DOHH2 (cell line): ENCODE data around the gene TLR2.

Experiments used
- H3F3A ChIP-seq: fragments of 200-600 bp; sonication (generic), shearing (Covaris generic); 2 replicates; pipeline ENCODE4 v1.6.0; 2016; ENCODE audit warnings: antibody characterized with exemption, mild to moderate bottlenecking; ENCODE audit not compliant: control insufficient read depth, insufficient read depth
- H3K27ac ChIP-seq: fragments of 200-600 bp; sonication (generic); 2 replicates; pipeline ENCODE4 v1.5.1; 2014; ENCODE audit warnings: low read depth, mild to moderate bottlenecking, low read length, moderate library complexity
- H3K27me3 ChIP-seq: fragments of 200-600 bp; sonication (generic); 2 replicates; pipeline ENCODE4 v1.6.1; 2014; ENCODE audit warnings: mild to moderate bottlenecking, low read length, mixed read lengths; ENCODE audit not compliant: control insufficient read depth
- H3K36me3 ChIP-seq: fragments of 200-600 bp; sonication (generic); 2 replicates; pipeline ENCODE4 v1.6.1; 2014; ENCODE audit warnings: mild to moderate bottlenecking, low read length, moderate library complexity, mixed read lengths; ENCODE audit not compliant: control insufficient read depth
- H3K4me1 ChIP-seq: fragments of 200-600 bp; sonication (generic); 2 replicates; pipeline ENCODE4 v1.6.1; 2014; ENCODE audit warnings: mild to moderate bottlenecking, low read length, mixed read lengths; ENCODE audit not compliant: control insufficient read depth
- H3K4me2 ChIP-seq: fragments of 200-600 bp; sonication (generic); 2 replicates; pipeline ENCODE4 v1.6.0; 2014; ENCODE audit warnings: mild to moderate bottlenecking, low read length, moderate library complexity
- H3K4me3 ChIP-seq: fragments of 200-600 bp; sonication (generic); 2 replicates; pipeline ENCODE4 v1.5.1; 2014; ENCODE audit warnings: mild to moderate bottlenecking, low read length, mixed read lengths
- H3K79me2 ChIP-seq: fragments of 200-600 bp; sonication (generic); 2 replicates; pipeline ENCODE4 v1.6.1; 2014; ENCODE audit warnings: mild to moderate bottlenecking, low read length, mixed read lengths; ENCODE audit not compliant: control insufficient read depth
- H3K9me2 ChIP-seq: fragments of 200-600 bp; sonication (generic); replicated peaks from 2 replicates; pipeline ENCODE4 v1.6.1; 2014; ENCODE audit warnings: mild to moderate bottlenecking, low read length, mixed read lengths; ENCODE audit not compliant: control insufficient read depth
- H3K9me3 ChIP-seq: fragments of 200-600 bp; sonication (generic); 2 replicates; pipeline ENCODE4 v1.6.1; 2014; ENCODE audit warnings: antibody characterized with exemption, low read length, mixed read lengths; ENCODE audit not compliant: control insufficient read depth, insufficient read depth
- H4K20me1 ChIP-seq: fragments of 200-600 bp; sonication (generic); 2 replicates; pipeline ENCODE4 v1.6.0; 2014; ENCODE audit warnings: low read depth, mild to moderate bottlenecking, antibody characterized with exemption, low read length, moderate library complexity; ENCODE audit not compliant: control insufficient read depth, insufficient read depth
- EZH2phosphoT487 ChIP-seq: fragments of 200-600 bp; sonication (generic); IDR thresholded peaks from 2 replicates; pipeline ENCODE4 v1.6.1; 2017; ENCODE audit warnings: borderline replicate concordance, mild to moderate bottlenecking, antibody characterized with exemption, low read length, moderate library complexity, mixed read lengths
- TF ChIP-seq, protein P1 (sequence below): fragments of 200-600 bp; sonication (generic); IDR thresholded peaks from one replicate; pipeline ENCODE4 v1.5.1; 2014; ENCODE audit warnings: antibody characterized with exemption, mild to moderate bottlenecking, low read depth, low read length; ENCODE audit not compliant: poor library complexity, severe bottlenecking

Gene TLR2

DNA sequence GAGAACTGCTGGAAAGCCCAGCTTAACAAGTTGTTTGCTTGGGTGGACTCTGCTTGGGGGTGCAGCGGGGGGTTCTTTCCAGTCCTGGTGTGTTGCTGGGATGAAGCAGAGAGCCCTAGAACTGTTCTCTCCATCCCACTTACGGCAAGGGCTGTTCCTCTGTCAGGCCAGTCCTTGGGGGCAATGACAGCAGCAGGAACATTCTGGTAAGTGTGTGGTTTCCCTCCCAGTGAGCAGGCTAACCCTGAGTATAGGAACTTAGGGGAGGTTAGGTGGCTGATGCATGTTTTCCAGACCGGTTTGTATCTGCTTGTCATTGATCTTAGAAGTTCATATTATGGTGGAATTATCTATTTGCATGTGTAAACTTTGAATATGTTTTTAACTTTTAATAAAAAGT, 46.9 kb upstream of the TLR2 start:
- no peaks in the 10 kb centered on the region for H3K9me2 ChIP-seq
- H3K27me3 ChIP-seq: no peaks in the 10 kb centered on the region
- TF ChIP-seq, protein P1, sequence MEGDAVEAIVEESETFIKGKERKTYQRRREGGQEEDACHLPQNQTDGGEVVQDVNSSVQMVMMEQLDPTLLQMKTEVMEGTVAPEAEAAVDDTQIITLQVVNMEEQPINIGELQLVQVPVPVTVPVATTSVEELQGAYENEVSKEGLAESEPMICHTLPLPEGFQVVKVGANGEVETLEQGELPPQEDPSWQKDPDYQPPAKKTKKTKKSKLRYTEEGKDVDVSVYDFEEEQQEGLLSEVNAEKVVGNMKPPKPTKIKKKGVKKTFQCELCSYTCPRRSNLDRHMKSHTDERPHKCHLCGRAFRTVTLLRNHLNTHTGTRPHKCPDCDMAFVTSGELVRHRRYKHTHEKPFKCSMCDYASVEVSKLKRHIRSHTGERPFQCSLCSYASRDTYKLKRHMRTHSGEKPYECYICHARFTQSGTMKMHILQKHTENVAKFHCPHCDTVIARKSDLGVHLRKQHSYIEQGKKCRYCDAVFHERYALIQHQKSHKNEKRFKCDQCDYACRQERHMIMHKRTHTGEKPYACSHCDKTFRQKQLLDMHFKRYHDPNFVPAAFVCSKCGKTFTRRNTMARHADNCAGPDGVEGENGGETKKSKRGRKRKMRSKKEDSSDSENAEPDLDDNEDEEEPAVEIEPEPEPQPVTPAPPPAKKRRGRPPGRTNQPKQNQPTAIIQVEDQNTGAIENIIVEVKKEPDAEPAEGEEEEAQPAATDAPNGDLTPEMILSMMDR: no peak
- no peak for TF ChIP-seq EZH2phosphoT487
- H3F3A ChIP-seq: peaks cover 86% of the 10 kb centered on the region
- no peak overlapping the region for H3K4me2 ChIP-seq
- no peaks in the 10 kb centered on the region for H3K9me3 ChIP-seq
- peaks cover 6% of the 10 kb centered on the region; the same call in 1 of the 2 replicates for H4K20me1 ChIP-seq
- no peak overlapping the region for H3K4me3 ChIP-seq
- H3K4me1 ChIP-seq: no peaks in the 10 kb centered on the region
- H3K36me3 ChIP-seq: peaks cover 59% of the 10 kb centered on the region
- H3K27ac ChIP-seq: no peak overlapping the region
- no peaks in the 10 kb centered on the region for H3K79me2 ChIP-seq

DNA sequence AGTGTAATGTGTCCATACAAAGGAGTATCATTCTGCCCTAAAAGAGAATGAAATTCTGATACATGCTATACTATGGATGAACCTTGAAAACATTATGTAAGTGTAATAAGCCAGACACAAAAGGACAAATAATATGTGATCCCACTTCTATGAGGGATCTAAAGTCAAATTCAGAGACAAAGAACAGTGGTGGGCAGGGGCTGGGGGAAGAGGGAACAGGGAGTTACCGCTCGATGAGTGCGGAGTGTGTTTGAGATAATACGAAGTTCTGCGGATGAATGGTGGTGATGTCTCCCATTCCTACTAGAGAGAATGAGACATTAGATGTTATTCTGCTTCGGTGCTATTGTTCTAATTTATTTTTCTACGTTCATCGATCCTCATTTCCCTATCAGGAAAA, 46.1 kb upstream of the TLR2 start:
- TF ChIP-seq EZH2phosphoT487: no peak
- TF ChIP-seq, protein P1: no peak
- peaks cover 6% of the 10 kb centered on the region; the same call in 1 of the 2 replicates for H4K20me1 ChIP-seq
- H3K9me2 ChIP-seq: no peaks in the 10 kb centered on the region
- peaks cover 79% of the 10 kb centered on the region for H3F3A ChIP-seq
- H3K79me2 ChIP-seq: no peaks in the 10 kb centered on the region
- no peaks in the 10 kb centered on the region for H3K27me3 ChIP-seq
- H3K4me1 ChIP-seq: peaks cover 1% of the 10 kb centered on the region
- peaks cover 51% of the 10 kb centered on the region for H3K36me3 ChIP-seq
- H3K4me3 ChIP-seq: no peak overlapping the region
- H3K27ac ChIP-seq: no peak overlapping the region
- H3K4me2 ChIP-seq: no peak overlapping the region
- no peaks in the 10 kb centered on the region for H3K9me3 ChIP-seq

DNA sequence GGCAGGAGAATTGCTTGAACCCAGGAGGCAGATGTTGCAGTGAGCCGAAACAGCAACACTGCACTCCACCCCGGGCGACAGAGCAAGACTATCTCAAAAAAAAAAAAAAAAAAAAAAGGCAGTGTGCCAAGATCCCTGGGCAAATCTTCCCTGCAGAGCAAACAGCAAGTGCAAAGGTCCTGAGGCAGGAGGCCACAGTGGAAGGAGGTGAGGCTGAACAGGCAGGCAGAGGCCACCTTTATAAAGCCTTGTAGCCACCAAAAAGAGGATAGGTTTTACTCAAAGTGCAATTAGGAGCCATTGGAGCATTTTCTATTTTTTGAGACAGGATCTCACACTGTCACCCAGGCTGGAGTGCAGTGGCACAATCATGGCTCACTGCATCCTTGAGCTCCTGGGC, 45.1 kb upstream of the TLR2 start:
- H3K9me3 ChIP-seq: no peaks in the 10 kb centered on the region
- no peak overlapping the region for H3K4me3 ChIP-seq
- no peak overlapping the region for H3K27ac ChIP-seq
- TF ChIP-seq EZH2phosphoT487: no peak
- TF ChIP-seq, protein P1: no peak
- peaks cover 41% of the 10 kb centered on the region for H3K36me3 ChIP-seq
- H4K20me1 ChIP-seq: peaks cover 6% of the 10 kb centered on the region; the same call in 1 of the 2 replicates
- H3K4me2 ChIP-seq: no peak overlapping the region
- H3K4me1 ChIP-seq: peaks cover 4% of the 10 kb centered on the region
- H3F3A ChIP-seq: peaks cover 71% of the 10 kb centered on the region
- H3K27me3 ChIP-seq: no peaks in the 10 kb centered on the region
- no peaks in the 10 kb centered on the region for H3K79me2 ChIP-seq
- no peaks in the 10 kb centered on the region for H3K9me2 ChIP-seq
